ENCODE measurements around the gene IL4. TPM values are rescaled to one million over a fixed set of nuclear protein-coding genes. Genes with fewer than 3 reads are reported as not detected.

The IL4 gene
- total RNA-seq, 1 donor from 2014 or later, result not detected

- no peak overlapping the region for H3K4me3 ChIP-seq (ENCODE audit: low read depth, low read length)
- DNase-seq (ENCODE audit: low read depth), result no peak
- TF ChIP-seq CTCF (IDR thresholded peaks at IDR 0.05; ENCODE audit: insufficient read depth, low read length, poor library complexity, severe bottlenecking), result no peak
- H3K27me3 ChIP-seq (ENCODE audit: control insufficient read depth, insufficient read depth, low read length), result no peaks in the 10 kb centered on the region
- no peaks in the 10 kb centered on the region for H3K36me3 ChIP-seq (ENCODE audit: control insufficient read depth, insufficient read depth, low read length)
Observed at GRCh38 chr5:132663771-132664695, 9.8 kb upstream of the IL4 start.

DNA sequence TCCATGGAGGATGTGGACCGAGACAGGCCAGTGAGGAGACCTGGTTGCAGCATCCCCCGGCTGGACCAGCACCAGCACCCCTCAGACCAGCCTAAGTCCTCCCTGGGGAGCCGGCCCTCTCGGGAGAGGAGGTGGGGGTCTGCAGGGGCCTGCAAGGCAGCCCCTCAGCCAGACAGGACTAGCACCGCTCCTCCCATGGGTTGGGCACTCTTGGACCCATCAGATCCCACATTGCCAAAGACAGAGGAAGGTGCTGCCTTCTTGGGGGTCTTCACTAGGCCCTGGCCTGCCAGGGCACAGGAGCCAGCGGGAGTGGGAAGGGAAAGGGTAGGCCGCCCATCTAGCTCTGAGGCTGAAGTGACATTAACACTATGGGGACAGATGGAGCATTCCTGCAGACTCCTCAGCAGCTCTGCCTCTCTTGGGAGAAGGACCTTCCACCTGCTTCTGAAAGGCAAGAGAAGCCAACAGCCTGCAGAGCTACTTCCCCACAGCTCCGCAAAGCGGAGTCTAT, 9.0 kb upstream of the IL4 start:
- no peaks in the 10 kb centered on the region for H3K27me3 ChIP-seq (ENCODE audit: control insufficient read depth, insufficient read depth, low read length)
- H3K4me3 ChIP-seq (ENCODE audit: low read depth, low read length), result no peak overlapping the region
- TF ChIP-seq CTCF (IDR thresholded peaks at IDR 0.05; ENCODE audit: insufficient read depth, low read length, poor library complexity, severe bottlenecking), result no peak
- DNase-seq (ENCODE audit: low read depth), result no peak
- no peaks in the 10 kb centered on the region for H3K36me3 ChIP-seq (ENCODE audit: control insufficient read depth, insufficient read depth, low read length)

- H3K4me3 ChIP-seq (ENCODE audit: low read depth, low read length), result no peak overlapping the region
- no peak for TF ChIP-seq CTCF (IDR thresholded peaks at IDR 0.05; ENCODE audit: insufficient read depth, low read length, poor library complexity, severe bottlenecking)
- H3K36me3 ChIP-seq (ENCODE audit: control insufficient read depth, insufficient read depth, low read length), result no peaks in the 10 kb centered on the region
- H3K27me3 ChIP-seq (ENCODE audit: control insufficient read depth, insufficient read depth, low read length), result no peaks in the 10 kb centered on the region
- no peak for DNase-seq (ENCODE audit: low read depth)
Observed at GRCh38 chr5:132665574-132666080, 8.2 kb upstream of the IL4 start.

GRCh38 chr5:132666310-132667123, 7.3 kb upstream of the IL4 start:
- no peak for DNase-seq (ENCODE audit: low read depth)
- no peak for TF ChIP-seq CTCF (IDR thresholded peaks at IDR 0.05; ENCODE audit: insufficient read depth, low read length, poor library complexity, severe bottlenecking)
- H3K27me3 ChIP-seq (ENCODE audit: control insufficient read depth, insufficient read depth, low read length), result no peaks in the 10 kb centered on the region
- no peak overlapping the region for H3K4me3 ChIP-seq (ENCODE audit: low read depth, low read length)
- no peaks in the 10 kb centered on the region for H3K36me3 ChIP-seq (ENCODE audit: control insufficient read depth, insufficient read depth, low read length)

DNA sequence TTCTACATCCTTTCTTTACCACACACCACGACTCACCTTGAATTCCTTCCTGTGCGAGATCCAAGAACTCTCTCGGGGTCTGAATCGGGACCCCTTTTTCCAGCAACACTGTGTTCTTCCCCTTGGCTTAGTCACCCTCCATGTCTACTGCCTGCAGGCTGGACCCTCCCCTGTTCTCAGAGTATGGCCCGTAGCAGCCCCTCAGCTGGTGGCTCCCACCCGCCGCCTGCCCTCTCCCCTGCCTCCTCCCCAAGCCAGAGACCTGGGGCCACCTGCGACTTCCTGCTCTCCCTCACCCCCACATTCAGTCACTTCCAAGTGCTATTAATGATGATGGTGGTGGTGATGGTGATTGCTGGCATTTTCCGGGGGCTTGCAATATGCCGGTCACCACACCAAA, 6.5 kb upstream of the IL4 start:
- Histone ChIP-seq H3K27me3 (ENCODE audit: control insufficient read depth, insufficient read depth, low read length) (no peaks in the 10 kb centered on the region), H3K36me3 (ENCODE audit: control insufficient read depth, insufficient read depth, low read length) (no peaks in the 10 kb centered on the region), H3K4me3 (ENCODE audit: low read depth, low read length) (no peak overlapping the region)
- TF ChIP-seq CTCF (IDR thresholded peaks at IDR 0.05; ENCODE audit: insufficient read depth, low read length, poor library complexity, severe bottlenecking), result no peak
- DNase-seq (ENCODE audit: low read depth), result no peak

Data from kidney epithelial cell (primary cell).